ENCODE measurements around the gene PLAC1. TPM values are rescaled to one million over a fixed set of nuclear protein-coding genes. Genes with fewer than 3 reads are reported as not detected.
A peak's percentile ranks its signal among the peaks of the same experiment; 100 is the strongest.

Gene PLAC1
- total and polyA plus RNA-seq, 2 of the 4 experiments (the other 2 are of a cell fraction): 0.36 to 0.74 TPM

GRCh38 chrX:134542485-134542884, 115.8 kb downstream of the PLAC1 start:
- H4K20me1 ChIP-seq (ENCODE audit: insufficient read depth, low read length): peaks cover 4% of the 10 kb centered on the region; the same call in 1 of the 2 replicates
- H3K56ac ChIP-seq (ENCODE audit: extremely low read depth, insufficient read depth, low read length): no peak overlapping the region
- H3K79me1 ChIP-seq (ENCODE audit: low read depth in 1 of 2, low read length in 2 of 2): peaks cover 0 to 11% of the 10 kb centered on the region in 2 experiments; a peak in 2 of 4 replicates
- no peak overlapping the region for H3K14ac ChIP-seq (replicated peaks; ENCODE audit: low read depth, low read length)
- peaks cover 13% of the 10 kb centered on the region for H3K4me1 ChIP-seq (ENCODE audit: control insufficient read depth, insufficient read depth, low read length)
- H4K5ac ChIP-seq (ENCODE audit: low read depth, low read length): peak overlapping the region; percentile 59
- no peak overlapping the region for H3K4ac ChIP-seq (ENCODE audit: low read depth, low read length)
- CTCF ChIA-PET: no interaction called here
- H3K9me1 ChIP-seq (ENCODE audit: insufficient read depth, low read length): 0 out of 2 replicates have a peak, but pooled peaks cover 6% of the 10 kb centered on the region
- no peaks in the 10 kb centered on the region for H3K9me3 ChIP-seq (ENCODE audit: control insufficient read depth, insufficient read depth, low read length)
- in situ Hi-C loops (cut with MboI; ENCODE audit: low sequenced_read_pairs): no loop called here
- no peak overlapping the region for H2BK15ac ChIP-seq (ENCODE audit: low read depth, low read length)
- dilution Hi-C loops (cut with HindIII; ENCODE audit: low sequenced_read_pairs, unreplicated experiment): no loop called here
- no peak overlapping the region for H3K23ac ChIP-seq (ENCODE audit: low read depth, low read length)
- H2AFZ ChIP-seq (replicated peaks; ENCODE audit: low read length, poor library complexity): no peak overlapping the region
- 0 out of 2 replicates have a peak overlapping the region, but pooled peaks have one; percentile 5 for H2AK5ac ChIP-seq (ENCODE audit: low read depth, low read length)
- no peak overlapping the region; the same call in 1 of the 2 replicates for H3K18ac ChIP-seq (ENCODE audit: low read depth, low read length)
- no peak overlapping the region for H3K4me3 ChIP-seq (ENCODE audit: insufficient read depth, low read depth, low read length)
- WGBS, 2 experiments (ENCODE audit: extremely low coverage in 2 of 2, insufficient read length in 1 of 2): no CpG with 5 or more reads among the region's 2 CpGs
- H3K36me3 ChIP-seq (ENCODE audit: control insufficient read depth, insufficient read depth, low read length): peaks cover 22% of the 10 kb centered on the region
- POLR2A ChIA-PET (ENCODE audit: unreplicated experiment): interaction anchor here (1.0 kb wide), 1 partner anchor 210 kb away, joined by 5 read pairs; no protein-coding TSS in a partner anchor
- H2BK5ac ChIP-seq (ENCODE audit: low read depth, low read length, poor library complexity, severe bottlenecking): peak overlapping the region; percentile 2
- H2AK9ac ChIP-seq (replicated peaks; ENCODE audit: low read depth, low read length, poor library complexity): no peak overlapping the region
- ATAC-seq (ENCODE audit: low read depth) (peak; percentile 60), DNase-seq (peak; percentile 70)
- no peak overlapping the region for H3K9ac ChIP-seq (ENCODE audit: low read depth, low read length)
- no peak for TF ChIP-seq BHLHE40 (IDR thresholded peaks at IDR 0.05; ENCODE audit: low read depth, low read length)
- no peak for TF ChIP-seq NFE2L2 (IDR thresholded peaks at IDR 0.05; ENCODE audit: low read depth, low read length)
- TF ChIP-seq MAFK (IDR thresholded peaks at IDR 0.05; ENCODE audit: low read depth, low read length): no peak
- no peak for TF ChIP-seq CHD1 (IDR thresholded peaks at IDR 0.05; ENCODE audit: low read depth, low read length)
- TF ChIP-seq CEBPB (IDR thresholded peaks at IDR 0.05; ENCODE audit: low read depth, low read length): no peak
- no peak for TF ChIP-seq RFX5 (IDR thresholded peaks at IDR 0.05; ENCODE audit: low read depth, low read length)
- TF ChIP-seq MAZ (IDR thresholded peaks at IDR 0.05; ENCODE audit: borderline replicate concordance, low read depth, low read length): no peak
- TF ChIP-seq FOS (IDR thresholded peaks at IDR 0.05; ENCODE audit: low read depth, low read length): no peak
- TF ChIP-seq ELK1 (IDR thresholded peaks at IDR 0.05; ENCODE audit: borderline replicate concordance, low read depth, low read length): no peak
- TF ChIP-seq MXI1 (IDR thresholded peaks at IDR 0.05; ENCODE audit: borderline replicate concordance, low read depth, low read length): no peak
- TF ChIP-seq RCOR1 (IDR thresholded peaks at IDR 0.05; ENCODE audit: insufficient replicate concordance, low read length): no peak
- TF ChIP-seq, protein P1, sequence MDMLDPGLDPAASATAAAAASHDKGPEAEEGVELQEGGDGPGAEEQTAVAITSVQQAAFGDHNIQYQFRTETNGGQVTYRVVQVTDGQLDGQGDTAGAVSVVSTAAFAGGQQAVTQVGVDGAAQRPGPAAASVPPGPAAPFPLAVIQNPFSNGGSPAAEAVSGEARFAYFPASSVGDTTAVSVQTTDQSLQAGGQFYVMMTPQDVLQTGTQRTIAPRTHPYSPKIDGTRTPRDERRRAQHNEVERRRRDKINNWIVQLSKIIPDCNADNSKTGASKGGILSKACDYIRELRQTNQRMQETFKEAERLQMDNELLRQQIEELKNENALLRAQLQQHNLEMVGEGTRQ (IDR thresholded peaks at IDR 0.05; ENCODE audit: low read depth, low read length): no peak
- no peak for TF ChIP-seq POLR2A (IDR thresholded peaks at IDR 0.05; ENCODE audit: low read depth, low read length)
- TF ChIP-seq SMC3 (IDR thresholded peaks at IDR 0.05; ENCODE audit: low read depth, low read length): no peak
- TF ChIP-seq CTCF (conservative IDR thresholded peaks at IDR 0.05; ENCODE audit: low read depth, low read length): no peak
- TF ChIP-seq RAD21 (IDR thresholded peaks at IDR 0.05; ENCODE audit: low read length): no peak
- no peak overlapping the region for H2BK20ac ChIP-seq (ENCODE audit: low read depth, low read length)
- H4K8ac ChIP-seq (ENCODE audit: low read depth in 2 of 2, low read length in 2 of 2): no peak overlapping the region
- intact Hi-C loops (cut with micrococcal nuclease): no loop called here
- no peaks in the 10 kb centered on the region for H3K27me3 ChIP-seq (ENCODE audit: control insufficient read depth, insufficient read depth, low read length)
- peak overlapping the region; percentile 15; the same call in 1 of the 2 replicates for H3K27ac ChIP-seq (ENCODE audit: insufficient read depth, low read length)
- H4K91ac ChIP-seq (ENCODE audit: insufficient read depth, low read depth, low read length): no peak overlapping the region
- H2BK120ac ChIP-seq (ENCODE audit: low read depth, low read length): no peak overlapping the region
- no TSS peak for BruUV-seq (replicated peaks)
- H3K4me2 ChIP-seq (ENCODE audit: low read depth, low read length): no peak overlapping the region

Measured in IMR-90 (cell line).